WI38 (cell line): ENCODE measurements around the gene TMEM126B.
"Not testable (repeated sequence)": the region's sequence is repeated elsewhere in the genome, so short reads cannot be mapped to it uniquely, and the experiment has no call there.

Experiments used
- H3K4me3 ChIP-seq: 2 replicates; pipeline ENCODE4 v1.5.1; 2011; ENCODE audit warnings: low read depth, mild to moderate bottlenecking, control low read depth, low read length
- CTCF ChIP-seq: IDR thresholded peaks from 2 replicates; pipeline ENCODE4 v1.5.1; 2012; ENCODE audit warnings: low read depth, mild to moderate bottlenecking, control low read depth, low read length

TMEM126B gene

GRCh38 chr11:85602526-85603213 lies 25.7 kb upstream of the TMEM126B start:
- no peak overlapping the region for H3K4me3 ChIP-seq
- TF ChIP-seq CTCF = no peak

DNA sequence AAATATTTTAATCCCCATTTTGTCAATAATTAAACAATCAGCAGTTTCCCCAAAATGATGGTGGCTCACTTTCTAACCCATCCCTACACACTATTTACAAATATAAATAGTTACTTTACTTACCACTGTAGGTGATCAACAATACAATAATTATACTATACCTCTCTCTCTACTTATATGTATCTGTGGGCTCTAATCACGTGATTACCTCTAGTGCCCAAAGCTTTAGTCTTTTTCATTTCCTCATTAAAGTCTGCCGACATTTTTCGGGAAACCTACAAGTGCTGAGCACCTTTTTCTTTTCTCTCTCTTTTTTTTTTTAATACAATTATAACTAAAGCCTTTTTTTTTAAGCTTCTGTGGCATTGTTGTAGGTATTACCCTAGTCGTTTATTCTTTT lies 25.2 kb upstream of the TMEM126B start:
- TF ChIP-seq CTCF = no peak
- no peak overlapping the region for H3K4me3 ChIP-seq

- H3K4me3 ChIP-seq = not testable (repeated sequence)
These were observed 22.2 kb upstream of the TMEM126B start for GRCh38 chr11:85606237-85606636.

- H3K4me3 ChIP-seq = not testable (repeated sequence)
These were observed 19.8 kb upstream of the TMEM126B start for GRCh38 chr11:85608621-85609020.

DNA sequence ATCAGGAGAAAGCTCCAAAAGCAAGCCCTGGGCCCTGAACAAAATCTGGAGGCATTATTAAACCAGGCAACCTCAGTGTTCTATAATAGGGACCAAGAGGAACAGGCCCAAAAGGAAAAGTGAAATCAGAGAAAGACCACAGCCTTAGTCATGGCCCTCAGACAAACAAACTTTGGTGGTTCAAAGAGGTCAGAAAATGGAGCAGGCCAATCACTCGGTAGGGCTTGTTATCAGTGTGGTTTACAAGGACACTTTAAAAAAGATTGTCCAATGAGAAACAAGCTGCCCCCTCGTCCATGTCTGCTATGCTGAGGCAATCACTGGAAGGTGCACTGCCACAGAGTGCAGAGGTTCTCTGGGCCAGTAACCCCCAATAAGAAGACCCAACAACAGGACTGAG lies 19.1 kb upstream of the TMEM126B start:
- not testable (repeated sequence) for H3K4me3 ChIP-seq

DNA sequence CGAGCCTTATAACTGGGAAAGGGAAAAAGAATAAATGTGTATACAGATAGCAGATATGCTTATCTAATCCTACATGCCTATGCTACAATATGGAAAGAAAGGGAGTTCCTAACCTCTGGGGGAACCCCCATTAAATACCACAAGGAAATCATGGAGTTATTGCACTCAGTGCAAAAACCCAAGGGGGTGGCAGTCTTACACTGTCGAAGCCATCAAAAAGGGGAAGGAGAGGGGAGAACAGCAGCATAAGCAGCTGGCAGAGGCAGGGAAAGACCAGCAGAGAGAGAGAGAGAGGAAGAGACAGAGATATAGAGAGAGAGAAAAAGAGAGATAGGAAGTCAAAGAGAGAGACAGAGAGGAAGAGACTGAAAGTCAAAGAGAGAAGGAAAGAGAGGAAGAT lies 16.8 kb upstream of the TMEM126B start:
- not testable (repeated sequence) for H3K4me3 ChIP-seq

GRCh38 chr11:85619499-85619898 lies 8.9 kb upstream of the TMEM126B start:
- no peak overlapping the region for H3K4me3 ChIP-seq
- TF ChIP-seq CTCF = no peak

- TF ChIP-seq CTCF = no peak
- no peak overlapping the region for H3K4me3 ChIP-seq
These were observed 8.1 kb upstream of the TMEM126B start for GRCh38 chr11:85620256-85620655.

GRCh38 chr11:85626496-85626895 lies 1.9 kb upstream of the TMEM126B start:
- H3K4me3 ChIP-seq = peak overlapping the region; percentile 92
- TF ChIP-seq CTCF = no peak
